Prostate gland (tissue), 2 donors: ENCODE results near the gene KLHL25.

Experiments used
- POLR2A ChIP-seq: fragments of 450-650 bp; IDR thresholded peaks from one replicate; pipeline ENCODE4 v1.6.1; 2016; ENCODE audit warnings: antibody characterized with exemption, mild to moderate bottlenecking
- POLR2AphosphoS5 ChIP-seq: sonication (generic); formaldehyde crosslinking; IDR thresholded peaks from one replicate; pipeline ENCODE4 v1.6.1; 2017; ENCODE audit warnings: antibody characterized with exemption
- TF ChIP-seq, protein P1 (sequence below), 4 experiments: fragments of 200-600 bp in 2 of 4; fragments of 450-650 bp in 2 of 4; sonication (generic) in 2 of 4; IDR thresholded peaks; 1 replicate in 3 of 4; 2 replicates in 1 of 4; pipeline ENCODE4 v1.5.1; 2016 to 2019; ENCODE audit warnings: antibody characterized with exemption in 4 of 4, mild to moderate bottlenecking in 2 of 4, moderate library complexity in 2 of 4

DNA sequence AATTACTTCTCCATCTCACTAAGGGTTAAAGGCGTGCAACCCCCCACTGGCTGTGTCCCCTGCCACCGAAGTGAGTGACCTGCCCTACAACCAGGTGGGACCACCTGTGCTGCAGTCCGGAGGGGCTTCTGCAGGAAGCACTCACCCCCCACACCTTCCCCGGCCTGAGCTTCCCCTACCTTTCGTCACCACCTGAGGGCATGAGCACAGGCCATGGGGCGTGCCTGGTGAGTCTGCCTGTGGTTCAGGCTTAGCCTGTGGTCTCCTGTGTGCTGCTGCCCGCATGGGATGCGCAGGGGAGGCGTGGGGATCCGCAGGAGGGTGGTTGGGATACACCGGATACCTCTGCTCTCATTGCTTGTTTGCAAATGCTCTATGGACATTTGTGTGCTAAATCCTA, 46.0 kb downstream of the KLHL25 start:
- TF ChIP-seq, protein P1, sequence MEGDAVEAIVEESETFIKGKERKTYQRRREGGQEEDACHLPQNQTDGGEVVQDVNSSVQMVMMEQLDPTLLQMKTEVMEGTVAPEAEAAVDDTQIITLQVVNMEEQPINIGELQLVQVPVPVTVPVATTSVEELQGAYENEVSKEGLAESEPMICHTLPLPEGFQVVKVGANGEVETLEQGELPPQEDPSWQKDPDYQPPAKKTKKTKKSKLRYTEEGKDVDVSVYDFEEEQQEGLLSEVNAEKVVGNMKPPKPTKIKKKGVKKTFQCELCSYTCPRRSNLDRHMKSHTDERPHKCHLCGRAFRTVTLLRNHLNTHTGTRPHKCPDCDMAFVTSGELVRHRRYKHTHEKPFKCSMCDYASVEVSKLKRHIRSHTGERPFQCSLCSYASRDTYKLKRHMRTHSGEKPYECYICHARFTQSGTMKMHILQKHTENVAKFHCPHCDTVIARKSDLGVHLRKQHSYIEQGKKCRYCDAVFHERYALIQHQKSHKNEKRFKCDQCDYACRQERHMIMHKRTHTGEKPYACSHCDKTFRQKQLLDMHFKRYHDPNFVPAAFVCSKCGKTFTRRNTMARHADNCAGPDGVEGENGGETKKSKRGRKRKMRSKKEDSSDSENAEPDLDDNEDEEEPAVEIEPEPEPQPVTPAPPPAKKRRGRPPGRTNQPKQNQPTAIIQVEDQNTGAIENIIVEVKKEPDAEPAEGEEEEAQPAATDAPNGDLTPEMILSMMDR (IDR thresholded peaks at IDR 0.05) = no peak
- TF ChIP-seq POLR2A (no peak), POLR2AphosphoS5 (no peak)
